Lung (tissue), 12 donors: ENCODE data around the gene ADGRD1. TPM values are rescaled to one million over a fixed set of nuclear protein-coding genes. Genes with fewer than 3 reads are reported as not detected.
A peak's percentile ranks its signal among the peaks of the same experiment; 100 is the strongest.

Experiments used
- ATAC-seq: fragments of 200-7000 bp; cut with Tn5 transposase; one replicate; pipeline ENCODE4 v1.9.1; 2020; ENCODE audit warnings: moderate number of reproducible peaks; ENCODE audit not compliant: insufficient read depth, low FRiP score
- DNase-seq, 3 donors: peaks; one replicate each; pipeline ENCODE4 v3.0.0-alpha.2; 2013 to 2017
- H3K27ac ChIP-seq, 2 donors: one replicate each; pipeline ENCODE4 v1.5.1; 2013; ENCODE audit warnings: mild to moderate bottlenecking in 2 of 2, moderate library complexity in 2 of 2, control low read depth in 1 of 2, inconsistent platforms in 1 of 2, low read depth in 1 of 2, low read length in 1 of 2
- H3K27me3 ChIP-seq, 3 donors: one replicate each; pipeline ENCODE4 v1.5.1; 2013; ENCODE audit warnings: low read length in 2 of 3; ENCODE audit not compliant: control insufficient read depth in 3 of 3, insufficient read depth in 3 of 3
- H3K36me3 ChIP-seq, 4 donors: one replicate each; pipeline ENCODE4 v1.5.1; 2013; ENCODE audit warnings: low read length in 4 of 4, mild to moderate bottlenecking in 1 of 4, moderate library complexity in 1 of 4; ENCODE audit not compliant: control insufficient read depth in 4 of 4, insufficient read depth in 4 of 4
- H3K4me1 ChIP-seq, 5 donors: one replicate each; pipeline ENCODE4 v1.5.1; 2013; ENCODE audit warnings: low read length in 5 of 5, mild to moderate bottlenecking in 2 of 5, moderate library complexity in 1 of 5; ENCODE audit not compliant: control insufficient read depth in 5 of 5, insufficient read depth in 5 of 5
- H3K4me3 ChIP-seq: one replicate; pipeline ENCODE4 v1.5.1; 2013; ENCODE audit warnings: mild to moderate bottlenecking, control low read depth, moderate library complexity
- H3K9ac ChIP-seq, 2 donors: one replicate each; pipeline ENCODE4 v1.5.1; 2013; ENCODE audit warnings: low read length in 2 of 2, control low read depth in 1 of 2; ENCODE audit not compliant: insufficient read depth in 1 of 2
- H3K9me3 ChIP-seq, 4 donors: one replicate each; pipeline ENCODE4 v1.5.1; 2013; ENCODE audit warnings: low read length in 3 of 4, mild to moderate bottlenecking in 1 of 4, moderate library complexity in 1 of 4; ENCODE audit not compliant: control insufficient read depth in 4 of 4, insufficient read depth in 3 of 4
- WGBS, 2 donors: extraction: QIAGEN DNeasy Blood & Tissue Kit; methylation state at CpG; one replicate each; pipeline ENCODE4 v1.1.7; 2013; 5-methylcytosine and 5-hydroxymethylcytosine counted together
- polyA plus RNA-seq, 2 donors: library from polyadenylated mRNA; stranded (reverse); fragments of 200-250 nt; gene quantifications; one replicate each; pipeline ENCODE4 v1.2.1, GENCODE V29; 2013
- total RNA-seq, 2 donors: library from RNA; depleted of rRNA in 1 of 2; stranded (reverse); fragments of >200 nt in 1 of 2; gene quantifications; one replicate each; pipeline ENCODE4 v1.2.1, GENCODE V29; 2014 to 2021
- TF ChIP-seq, protein P1 (sequence below): IDR thresholded peaks from 2 replicates; pipeline ENCODE4 v1.5.1; 2012; ENCODE audit warnings: mild to moderate bottlenecking; ENCODE audit errors: control extremely low read depth, extremely low read depth
- donor health status: control.
- donor health status: control.
- donor health status: Bipolar disorder and iron deficiency.
- donor health status: healthy.
- donor health status: DM: yes; HTN: yes; CAD: no.

ADGRD1 gene
- total and polyA plus RNA-seq, 4 donors: 23.5 to 85.6 (median 46.7) TPM

DNA sequence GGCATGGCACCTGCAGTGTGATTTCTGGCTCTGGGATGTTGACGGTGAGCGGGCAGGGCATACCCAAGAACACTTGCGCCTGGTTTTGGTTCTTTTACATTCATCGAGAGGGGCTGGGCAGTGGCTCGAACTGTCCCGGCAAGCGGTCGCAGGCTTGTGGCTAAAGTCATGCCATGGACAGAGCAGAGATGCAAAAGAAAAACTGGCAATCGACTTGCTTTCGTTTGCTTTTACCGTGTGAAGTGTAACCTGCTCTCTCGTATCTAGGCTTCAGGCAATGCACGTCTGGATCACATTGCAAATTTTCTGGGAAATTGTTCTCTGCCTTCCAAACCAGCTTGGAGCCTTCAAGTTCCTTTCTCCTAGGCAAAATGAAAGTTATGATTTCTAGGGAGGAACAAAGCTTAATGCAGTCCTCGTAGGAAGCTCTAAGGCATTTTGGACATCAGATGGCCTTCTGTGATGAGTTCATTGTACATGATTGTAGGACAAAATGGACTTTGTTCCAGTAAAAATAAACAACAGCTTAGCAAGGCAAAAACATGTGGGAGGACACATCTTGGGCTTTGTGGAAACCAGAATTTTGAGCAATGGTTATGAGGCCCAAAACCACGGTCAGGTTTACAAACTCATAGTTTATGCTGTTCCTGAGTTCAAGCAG is 18.3 kb downstream of the ADGRD1 start:
- H3K27me3 ChIP-seq: no peaks in the 10 kb centered on the region
- H3K36me3 ChIP-seq: peaks cover 0 to 20% (median 0%) of the 10 kb centered on the region in 4 donors
- no peak overlapping the region for H3K4me3 ChIP-seq
- WGBS, 2 donors: 85 to 88% methylated on average over 15 of the region's 15 CpGs
- H3K27ac ChIP-seq: no peak overlapping the region
- DNase-seq (no peak), ATAC-seq (no peak)
- TF ChIP-seq, protein P1, sequence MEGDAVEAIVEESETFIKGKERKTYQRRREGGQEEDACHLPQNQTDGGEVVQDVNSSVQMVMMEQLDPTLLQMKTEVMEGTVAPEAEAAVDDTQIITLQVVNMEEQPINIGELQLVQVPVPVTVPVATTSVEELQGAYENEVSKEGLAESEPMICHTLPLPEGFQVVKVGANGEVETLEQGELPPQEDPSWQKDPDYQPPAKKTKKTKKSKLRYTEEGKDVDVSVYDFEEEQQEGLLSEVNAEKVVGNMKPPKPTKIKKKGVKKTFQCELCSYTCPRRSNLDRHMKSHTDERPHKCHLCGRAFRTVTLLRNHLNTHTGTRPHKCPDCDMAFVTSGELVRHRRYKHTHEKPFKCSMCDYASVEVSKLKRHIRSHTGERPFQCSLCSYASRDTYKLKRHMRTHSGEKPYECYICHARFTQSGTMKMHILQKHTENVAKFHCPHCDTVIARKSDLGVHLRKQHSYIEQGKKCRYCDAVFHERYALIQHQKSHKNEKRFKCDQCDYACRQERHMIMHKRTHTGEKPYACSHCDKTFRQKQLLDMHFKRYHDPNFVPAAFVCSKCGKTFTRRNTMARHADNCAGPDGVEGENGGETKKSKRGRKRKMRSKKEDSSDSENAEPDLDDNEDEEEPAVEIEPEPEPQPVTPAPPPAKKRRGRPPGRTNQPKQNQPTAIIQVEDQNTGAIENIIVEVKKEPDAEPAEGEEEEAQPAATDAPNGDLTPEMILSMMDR: no peak
- H3K9me3 ChIP-seq: peaks cover 0 to 5% (median 0%) of the 10 kb centered on the region in 4 donors
- peaks cover 0 to 3% (median 0%) of the 10 kb centered on the region in 5 donors for H3K4me1 ChIP-seq
- H3K9ac ChIP-seq: no peak overlapping the region

DNA sequence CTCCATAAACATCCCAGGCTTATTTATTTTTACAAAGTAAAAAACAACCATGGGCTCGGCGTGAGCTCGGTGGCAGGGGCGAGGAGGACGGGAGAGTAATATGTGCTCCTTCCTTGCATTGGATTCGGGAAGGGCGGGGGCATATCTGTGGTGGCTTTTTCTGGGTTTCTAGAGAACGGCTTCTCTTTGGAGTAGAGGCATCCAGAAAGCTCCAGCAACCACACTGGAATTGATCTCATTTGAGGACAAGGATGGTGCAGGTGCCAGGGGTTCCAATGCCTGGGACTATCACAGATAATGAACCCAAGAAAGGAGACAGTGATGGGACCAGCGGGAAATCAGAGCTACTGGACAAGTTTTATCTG is 18.9 kb downstream of the ADGRD1 start:
- 90 to 95% methylated on average over 9 of the region's 9 CpGs for WGBS, 2 donors
- Histone ChIP-seq H3K4me3 (no peak overlapping the region), H3K9me3 (peaks cover 0 to 5% (median 0%) of the 10 kb centered on the region in 4 donors), H3K27me3 (no peaks in the 10 kb centered on the region), H3K27ac (peak overlapping the region in 1 of 2 donors; percentile 13), H3K36me3 (peaks cover 0 to 19% (median 0%) of the 10 kb centered on the region in 4 donors), H3K4me1 (peaks cover 0 to 3% (median 0%) of the 10 kb centered on the region in 5 donors), H3K9ac (no peak overlapping the region)
- ATAC-seq (no peak), DNase-seq (no peak)
- TF ChIP-seq, protein P1: no peak

DNA sequence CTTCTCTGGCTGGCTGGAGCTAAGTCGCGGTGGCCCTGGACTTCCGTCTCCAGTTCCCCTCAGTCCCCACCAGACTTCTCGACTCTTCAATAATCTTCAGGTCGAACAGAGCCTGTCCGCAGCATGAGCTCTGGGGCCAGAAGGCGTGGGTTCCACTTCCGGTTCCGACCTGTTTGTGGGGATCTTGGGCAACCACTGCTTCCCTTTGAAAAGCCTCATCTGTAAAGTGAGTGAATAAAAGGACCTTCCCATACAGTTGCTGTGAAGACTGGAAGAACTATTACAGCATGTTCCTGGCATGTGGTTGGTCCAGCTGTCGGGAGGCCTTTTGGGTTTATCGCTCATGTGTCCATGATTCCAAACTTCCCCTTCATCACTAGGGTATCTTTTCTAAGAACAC is 19.4 kb downstream of the ADGRD1 start:
- WGBS, 2 donors: 66 to 81% methylated on average over 11 of the region's 11 CpGs

More for the DNA sequence above, 19.4 kb downstream of the ADGRD1 start:
- Histone ChIP-seq H3K4me3 (no peak overlapping the region), H3K27ac (no peak overlapping the region), H3K4me1 (peaks cover 0 to 3% (median 0%) of the 10 kb centered on the region in 5 donors), H3K27me3 (no peaks in the 10 kb centered on the region), H3K9me3 (peaks cover 0 to 5% (median 0%) of the 10 kb centered on the region in 4 donors), H3K36me3 (peaks cover 0 to 17% (median 0%) of the 10 kb centered on the region in 4 donors), H3K9ac (no peak overlapping the region)
- no peak for DNase-seq
- ATAC-seq: no peak
- TF ChIP-seq, protein P1: no peak
